AG09319 (cell line): ENCODE results near the gene CDK4.

Experiments used
- DNase-seq: peaks from one replicate; pipeline ENCODE4 v3.0.0-alpha.2; 2010; ENCODE audit warnings: low read depth; ENCODE audit errors: extremely low read depth
- CTCF ChIP-seq: IDR thresholded peaks from 2 replicates; pipeline ENCODE4 v1.5.1; 2011; ENCODE audit warnings: low read depth, mild to moderate bottlenecking, inconsistent platforms, low read length, moderate library complexity

The CDK4 gene

DNA sequence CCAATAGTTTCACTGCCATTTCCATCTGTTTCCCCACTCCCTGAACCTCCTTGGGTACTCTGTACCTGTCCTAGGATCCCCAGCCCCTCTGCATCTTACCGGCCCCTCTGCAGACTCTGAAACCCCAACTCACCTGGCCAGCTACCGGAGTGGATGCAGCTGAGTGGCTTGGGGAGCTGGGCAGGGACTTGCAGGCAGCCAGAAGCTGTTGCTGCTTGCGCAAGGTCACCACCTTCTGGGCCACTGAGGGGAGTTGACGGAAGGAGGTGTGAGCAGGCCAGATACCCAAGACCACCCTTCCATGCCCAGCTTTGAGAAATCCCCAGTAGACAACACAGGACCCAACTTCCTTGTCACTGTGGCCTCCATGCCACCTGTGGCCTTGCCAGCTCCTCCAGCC is 19.8 kb downstream of the CDK4 start:
- no peak for TF ChIP-seq CTCF
- no peak for DNase-seq

GRCh38 chr12:57731411-57732080 is 20.6 kb downstream of the CDK4 start:
- DNase-seq: no peak
- no peak for TF ChIP-seq CTCF

- no peak for TF ChIP-seq CTCF
- DNase-seq: no peak
These were observed 21.6 kb downstream of the CDK4 start for GRCh38 chr12:57730336-57731067.

DNA sequence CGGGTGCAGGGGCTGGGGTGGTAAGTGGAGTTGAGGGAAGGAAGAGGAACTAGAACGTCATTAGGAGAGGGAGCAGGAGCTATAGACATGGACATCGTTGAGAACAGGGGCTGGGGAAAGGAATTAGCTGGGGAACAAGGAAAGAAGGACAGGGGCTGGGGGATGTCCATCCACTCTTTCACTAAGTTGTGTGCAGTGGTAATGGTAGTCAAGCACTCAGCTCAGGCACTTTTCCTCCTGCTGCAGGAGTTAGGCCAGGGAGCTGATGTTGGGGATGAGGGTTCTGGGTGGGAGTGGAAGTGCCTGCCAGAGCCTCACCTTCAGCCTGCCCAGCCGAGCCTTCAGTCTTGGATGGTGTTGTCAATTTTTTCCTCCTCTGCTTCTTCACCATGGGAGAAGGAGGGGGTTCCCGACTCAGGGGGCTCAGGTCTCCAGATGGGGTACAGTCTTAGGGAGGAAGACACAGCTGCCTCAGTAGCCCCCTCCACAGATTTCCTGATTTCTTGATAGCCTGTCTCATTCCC is 22.7 kb downstream of the CDK4 start:
- DNase-seq: no peak
- no peak for TF ChIP-seq CTCF

DNA sequence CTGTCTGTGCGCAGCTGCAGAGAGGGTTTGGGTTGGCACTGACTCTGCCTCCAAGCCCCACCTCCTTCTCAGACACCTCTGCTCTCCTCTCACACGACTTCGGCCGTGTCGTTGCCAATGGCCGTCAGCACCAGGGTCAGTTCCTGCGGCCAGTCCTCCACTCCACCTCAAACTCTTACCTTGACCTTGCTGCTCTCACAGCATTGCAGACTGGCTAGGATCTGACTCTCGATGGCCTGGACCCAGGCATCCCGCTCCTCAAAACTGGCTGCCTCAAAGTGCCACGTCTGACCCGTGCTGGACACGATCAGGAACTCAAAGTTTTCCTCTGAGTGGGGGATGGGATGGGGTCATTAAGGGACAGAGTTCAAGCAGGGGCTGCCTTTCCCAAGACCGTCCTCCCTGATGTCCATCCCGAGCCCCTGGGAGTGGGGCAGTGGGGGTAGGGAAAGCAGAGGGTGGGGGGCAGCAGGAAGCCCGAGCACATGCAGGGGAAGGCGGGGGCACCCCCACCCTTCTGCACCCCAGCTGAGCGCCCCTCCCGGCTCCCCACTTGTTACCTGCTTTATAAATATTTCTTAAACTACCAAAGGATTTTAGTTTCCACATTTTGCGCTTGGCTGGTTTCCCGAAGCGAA is 24.2 kb downstream of the CDK4 start:
- no peak for TF ChIP-seq CTCF
- DNase-seq: no peak

DNA sequence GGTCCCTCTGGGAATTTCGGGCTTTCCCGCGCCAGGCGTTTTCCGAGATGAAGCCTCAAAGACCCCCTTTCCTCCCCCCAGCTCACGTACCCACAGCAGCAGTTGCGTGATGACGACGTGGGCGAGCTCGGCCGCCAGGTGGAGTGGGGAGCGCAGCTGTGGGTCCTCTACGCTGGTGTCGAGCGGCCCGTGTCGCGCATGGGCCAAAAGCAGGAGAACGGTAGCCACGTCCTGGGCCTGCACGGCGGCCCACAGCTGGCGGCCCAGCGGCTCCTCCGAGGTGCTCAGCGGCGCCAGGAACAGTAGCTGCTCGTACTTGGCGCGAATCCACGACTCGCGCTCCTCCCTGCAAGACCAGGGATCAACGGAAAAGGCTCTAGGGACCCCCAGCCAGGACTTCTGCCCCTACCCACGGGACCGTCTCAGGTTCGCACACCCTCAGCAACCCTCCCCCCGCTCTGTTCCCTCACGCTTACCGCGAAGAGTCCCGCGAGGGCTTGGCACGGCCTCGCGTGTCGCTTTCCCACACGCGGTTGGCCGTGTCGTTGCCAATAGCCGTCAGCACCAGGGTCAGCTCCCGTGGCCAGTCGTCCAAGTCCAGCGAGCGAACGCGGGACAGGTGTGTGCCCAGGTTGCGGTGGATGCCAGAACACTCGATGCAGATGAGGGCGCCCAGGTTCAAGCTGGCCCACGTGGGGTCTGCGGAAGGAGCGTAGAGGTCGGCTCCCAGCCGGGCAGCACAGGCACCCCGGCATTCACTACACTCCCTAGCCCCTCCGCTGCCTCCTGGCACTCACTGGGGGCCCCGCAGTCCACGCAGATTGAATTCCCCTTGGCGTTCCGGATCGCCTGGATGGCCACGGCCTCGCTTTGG is 25.0 kb downstream of the CDK4 start:
- DNase-seq: no peak
- TF ChIP-seq CTCF: peak; percentile 46
